AG08395 (cell line): ENCODE data around the gene NXT1.
A peak's percentile ranks its signal among the peaks of the same experiment; 100 is the strongest.
"Not testable (repeated sequence)": the region's sequence is repeated elsewhere in the genome, so short reads cannot be mapped to it uniquely, and the experiment has no call there.

Experiments used
- DNase-seq: peaks from one replicate; pipeline ENCODE4 v3.0.0; 2012; ENCODE audit warnings: mixed read lengths, low spot score

NXT1 gene

DNA sequence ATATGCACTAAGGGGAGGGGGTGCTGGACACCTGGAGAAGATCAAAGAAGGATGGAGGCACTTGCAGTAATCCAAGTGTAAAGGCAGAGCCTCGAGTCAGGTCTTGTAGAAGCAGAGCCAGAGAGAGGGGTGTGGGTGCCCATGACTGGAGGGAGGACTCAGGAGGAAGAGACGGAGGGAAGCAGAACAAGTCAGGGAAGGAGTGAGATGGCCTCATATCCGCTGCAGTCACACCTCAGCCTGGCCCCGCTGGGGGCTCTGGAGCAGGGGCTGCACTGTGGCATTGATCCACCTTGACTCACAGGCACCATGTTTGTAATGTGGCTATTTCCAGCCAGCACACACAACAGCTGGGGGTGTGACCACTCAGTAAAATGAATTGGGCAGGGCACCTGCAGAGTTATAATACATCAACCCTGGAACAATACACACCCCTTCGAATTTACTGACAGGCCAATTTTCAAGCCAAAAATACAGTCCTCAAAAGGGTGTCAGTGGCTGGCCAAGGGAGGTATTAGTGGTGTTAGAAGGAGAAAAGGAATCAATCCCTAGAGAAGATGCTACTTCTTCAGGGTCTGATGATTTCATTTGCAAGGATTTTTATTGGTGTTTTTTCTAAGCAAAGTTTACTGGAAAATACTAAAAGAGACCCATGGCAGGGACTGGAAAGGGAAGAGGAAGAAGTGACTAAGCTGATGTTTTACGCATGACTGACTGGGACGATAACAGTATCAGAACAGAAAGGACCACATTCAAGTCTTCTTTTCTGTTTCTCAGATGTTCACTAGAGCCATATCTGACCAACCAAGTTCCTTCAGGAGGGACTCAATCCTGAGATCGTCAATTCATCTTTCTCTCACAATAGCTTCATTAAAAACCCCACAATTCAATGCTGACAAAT lies 18.9 kb upstream of the NXT1 start:
- no peak for DNase-seq

DNA sequence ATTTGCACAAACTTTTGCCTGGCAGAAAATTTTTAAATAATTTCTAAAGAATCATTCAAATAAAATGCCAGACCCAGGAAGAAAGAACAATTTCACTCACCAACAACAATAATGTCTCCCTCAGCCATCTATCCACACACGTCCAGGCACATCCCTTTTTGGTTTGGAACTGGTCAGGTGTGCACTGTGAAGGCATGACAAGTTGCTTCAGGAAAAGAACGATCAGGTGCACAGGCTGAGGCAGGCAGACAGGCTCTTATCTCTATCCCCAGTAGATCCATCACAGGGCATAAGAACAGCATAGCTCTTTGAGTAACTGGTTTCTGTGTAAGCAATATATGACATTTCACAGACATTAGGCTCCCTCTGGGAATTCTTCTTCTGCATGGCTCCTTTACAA lies 18.1 kb upstream of the NXT1 start:
- DNase-seq: no peak

DNA sequence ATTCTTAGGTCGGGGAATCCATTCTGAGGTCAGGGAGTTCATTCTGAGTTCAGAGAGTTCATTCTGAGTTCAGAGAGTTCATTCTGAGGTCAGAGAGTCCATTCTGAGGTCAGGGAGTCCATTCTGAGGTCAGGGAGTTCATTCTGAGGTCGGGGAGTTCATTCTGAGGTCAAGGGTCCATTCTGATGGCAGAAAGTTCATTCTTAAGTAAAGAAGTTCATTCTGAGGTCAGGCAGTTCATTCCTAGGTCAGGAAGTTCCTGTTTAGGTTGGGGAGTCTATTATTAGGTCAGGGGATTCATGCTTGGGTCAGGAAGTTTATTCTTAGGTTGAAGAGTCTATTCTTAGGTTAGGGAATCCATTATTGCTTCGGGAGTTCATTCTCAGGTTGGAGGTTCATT lies 16.5 kb upstream of the NXT1 start:
- no peak for DNase-seq

DNA sequence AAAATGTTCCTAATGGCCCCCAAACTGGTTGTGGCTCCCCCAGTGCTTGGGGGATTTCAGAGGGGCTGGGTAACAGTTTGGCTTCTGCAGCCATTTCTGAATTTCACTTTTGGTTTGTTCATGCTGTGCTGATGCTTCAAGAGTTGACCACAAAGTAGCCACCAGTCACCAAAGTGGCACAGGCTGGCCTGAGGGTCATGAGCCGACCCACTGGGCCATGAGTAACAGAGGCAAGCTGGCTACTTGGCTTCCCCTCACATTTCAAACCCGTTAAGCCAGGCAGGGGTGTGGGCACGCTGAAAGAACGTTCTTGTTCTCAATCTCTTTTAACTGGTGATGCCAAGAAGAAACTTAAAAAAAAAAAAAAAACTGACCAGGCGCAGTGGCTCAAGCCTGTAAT lies 15.1 kb upstream of the NXT1 start:
- DNase-seq: no peak

DNA sequence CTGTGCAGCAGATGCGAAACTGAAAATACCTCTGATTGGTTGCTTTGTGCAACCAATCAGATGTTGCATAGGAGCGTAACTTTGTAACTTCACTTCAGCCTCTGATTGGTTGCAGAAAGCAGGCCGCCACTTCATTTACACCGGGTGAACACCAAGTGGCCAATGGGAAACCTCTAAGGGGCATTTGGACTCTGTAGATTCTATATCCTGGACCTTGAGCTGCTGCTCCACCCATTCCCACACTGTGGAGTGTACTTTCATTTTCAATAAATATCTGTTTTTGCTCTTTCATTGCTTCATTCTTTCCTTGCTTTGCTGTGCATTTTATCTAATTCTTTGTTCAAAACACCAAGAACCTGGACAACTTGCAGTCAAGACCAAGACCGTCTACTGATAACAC lies 14.1 kb upstream of the NXT1 start:
- DNase-seq: no peak

DNA sequence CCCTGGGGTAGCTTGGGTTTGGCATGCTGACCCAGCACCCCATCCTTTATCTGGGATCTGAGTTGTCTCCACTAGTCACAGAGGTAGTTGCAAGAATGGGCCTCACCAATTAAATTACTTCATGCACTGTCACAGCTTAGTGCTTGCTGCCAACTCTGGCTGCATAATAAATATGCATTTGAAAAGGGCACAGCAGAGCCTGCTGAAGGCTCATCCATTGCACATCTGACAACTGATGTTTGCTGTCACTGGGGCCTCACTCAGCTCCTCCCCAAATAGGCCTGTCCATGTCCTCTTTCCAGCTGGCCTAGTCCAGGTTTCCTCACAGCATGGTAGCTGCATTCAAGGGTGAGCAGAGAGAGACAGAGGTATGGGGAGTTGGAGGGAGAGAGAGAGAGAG lies 13.3 kb upstream of the NXT1 start:
- no peak for DNase-seq

DNA sequence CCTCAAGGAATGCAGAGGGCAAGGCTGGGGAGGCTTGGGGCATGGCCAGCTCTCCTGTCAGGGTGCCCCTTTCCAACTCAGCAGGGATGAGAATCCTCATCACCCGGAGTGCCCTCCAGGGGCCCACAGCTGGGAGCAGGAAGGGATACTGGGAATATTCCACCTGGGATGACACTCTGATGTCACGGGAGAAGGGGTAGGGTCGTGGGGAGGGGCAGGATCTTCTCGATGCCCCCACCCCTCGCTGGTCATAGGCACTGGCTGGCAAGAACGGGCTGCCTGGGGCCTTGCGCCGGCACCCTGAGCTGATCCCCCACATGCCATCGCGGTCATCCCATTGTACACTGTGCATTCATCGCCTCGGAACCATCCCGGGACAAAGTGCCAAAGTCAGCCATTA lies 10.6 kb upstream of the NXT1 start:
- DNase-seq: no peak

DNA sequence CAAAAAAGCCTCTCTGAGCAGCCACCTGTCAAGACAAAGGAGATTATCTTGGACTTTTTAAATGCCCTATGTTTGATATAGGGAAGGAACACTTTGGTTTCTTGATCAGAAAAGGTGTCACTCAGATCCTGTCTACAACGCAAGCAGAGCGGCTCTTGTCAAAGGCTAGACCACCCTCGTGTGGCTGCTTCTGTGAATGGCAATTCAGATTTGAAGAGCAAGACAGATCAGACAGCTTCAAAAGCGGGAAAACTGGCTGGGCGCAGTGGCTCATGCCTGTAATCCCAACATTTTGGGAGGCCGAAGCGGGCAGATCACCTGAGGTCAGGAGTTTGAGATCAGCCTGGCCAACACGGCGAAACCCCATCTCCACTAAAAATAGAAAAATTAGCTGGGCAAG lies 10.1 kb upstream of the NXT1 start:
- peak; percentile 75 for DNase-seq

DNA sequence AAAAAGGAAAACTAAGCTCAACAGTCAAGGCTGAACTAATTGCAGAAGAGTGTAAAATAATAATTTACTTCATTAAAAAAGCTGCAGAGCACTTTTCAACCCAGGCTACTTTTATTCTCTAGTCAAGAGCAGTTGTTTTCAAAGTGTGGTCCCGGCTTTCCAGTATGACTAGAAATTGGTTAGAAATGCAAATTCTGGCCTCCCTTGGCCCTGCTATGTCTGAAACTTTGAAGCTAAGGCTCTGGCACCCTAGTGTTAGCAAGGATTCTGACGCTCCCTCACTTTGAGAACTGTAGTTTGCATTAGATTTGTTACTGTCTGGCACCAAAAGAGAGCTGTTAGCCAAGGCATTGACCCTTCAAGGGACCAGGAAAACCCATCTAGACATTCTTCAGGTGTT lies 9.5 kb upstream of the NXT1 start:
- DNase-seq: no peak

DNA sequence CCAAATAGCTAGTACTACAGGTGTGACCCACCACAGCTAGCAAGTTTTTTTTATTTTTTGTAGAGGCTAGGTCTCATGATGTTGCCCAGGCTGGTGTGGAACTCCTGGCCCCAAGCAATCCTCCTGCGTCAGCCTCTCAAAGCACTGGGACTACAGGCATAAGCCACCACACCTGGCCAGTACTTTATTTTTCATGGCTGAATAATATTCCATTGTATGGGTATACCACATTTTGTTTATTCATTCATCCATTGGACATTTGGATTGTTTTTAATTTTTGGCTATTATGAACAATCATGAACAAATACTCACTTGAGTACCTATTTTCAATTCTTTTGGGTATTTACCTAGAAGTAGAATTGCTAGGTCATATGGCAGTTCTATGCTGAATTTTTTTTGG lies 7.0 kb upstream of the NXT1 start:
- DNase-seq: no peak

DNA sequence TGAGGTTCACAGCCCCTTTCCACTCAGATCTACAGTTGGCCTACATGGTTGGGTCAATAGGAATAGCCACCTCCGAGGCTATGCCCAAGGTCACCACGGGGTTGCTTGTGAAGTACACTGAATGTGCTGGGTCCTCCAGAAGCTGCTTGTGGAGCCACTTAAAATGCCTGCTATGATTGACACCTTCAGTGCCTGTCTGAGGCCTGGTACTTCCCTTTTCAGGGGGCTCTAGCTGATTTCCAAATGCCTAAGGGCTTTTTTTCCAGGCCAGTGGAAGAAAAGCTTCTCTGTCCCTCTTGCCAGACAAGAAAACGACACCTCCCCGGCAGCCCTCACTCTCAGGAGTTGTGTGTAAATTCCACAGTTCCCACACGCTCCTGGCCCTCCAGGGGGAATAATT lies 6.3 kb upstream of the NXT1 start:
- no peak for DNase-seq

DNA sequence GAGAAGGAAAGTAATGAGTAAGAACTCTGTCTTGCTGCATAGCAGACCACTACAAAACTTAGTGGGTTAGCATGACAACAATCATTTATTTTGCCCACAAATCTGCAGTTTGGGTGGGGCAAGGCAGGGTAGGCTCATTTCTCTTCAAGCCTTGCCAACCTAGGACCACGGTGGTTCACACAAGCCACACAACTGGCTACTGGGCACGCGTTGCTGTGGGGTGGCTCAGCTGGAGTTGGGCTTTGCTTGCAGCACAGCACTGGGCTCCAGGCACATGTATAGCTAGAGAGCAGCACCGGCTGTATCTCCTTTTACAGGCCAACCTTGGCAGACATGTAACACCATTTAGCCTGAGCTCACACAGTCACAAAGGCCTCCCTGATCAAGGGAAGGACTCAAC lies 4.6 kb upstream of the NXT1 start:
- DNase-seq: no peak

DNA sequence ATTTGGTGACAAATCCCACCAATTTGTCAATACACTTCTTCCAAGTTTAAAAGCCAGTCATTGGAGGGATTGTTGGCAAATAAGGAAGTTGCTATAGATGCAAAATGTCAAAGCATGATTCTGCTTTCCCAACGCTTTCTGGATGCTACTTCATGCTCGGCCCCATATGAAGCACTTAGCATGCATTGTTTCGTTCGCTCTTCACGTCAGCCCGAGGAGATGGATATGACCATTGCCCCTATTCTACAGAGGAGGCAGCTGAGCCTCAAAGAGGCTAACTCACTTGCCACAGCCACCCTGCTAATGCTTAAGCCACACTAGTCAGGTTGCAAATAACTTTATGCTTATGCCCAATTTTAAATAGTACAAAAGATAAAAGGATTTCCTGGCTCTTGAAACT lies 2.8 kb upstream of the NXT1 start:
- no peak for DNase-seq

DNA sequence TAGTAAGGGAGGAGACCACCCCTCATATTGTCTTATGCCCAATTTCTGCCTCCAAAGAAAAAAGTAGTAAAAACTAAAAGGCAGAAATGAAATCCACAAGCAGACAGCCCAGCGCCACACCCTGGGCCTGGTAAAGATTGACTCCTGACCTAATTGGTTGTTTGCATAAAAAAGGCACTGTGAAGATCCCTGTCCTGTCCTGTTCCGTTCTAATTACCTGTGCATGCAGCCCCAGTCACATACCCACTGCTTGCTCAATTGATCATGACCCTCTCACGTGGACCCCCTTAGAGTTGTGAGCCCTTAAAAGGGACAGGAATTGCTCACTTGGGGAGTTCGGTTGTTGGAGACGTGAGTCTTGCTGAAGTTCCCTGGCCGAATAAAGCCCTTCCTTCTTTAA lies 2.1 kb upstream of the NXT1 start:
- DNase-seq: not testable (repeated sequence)

DNA sequence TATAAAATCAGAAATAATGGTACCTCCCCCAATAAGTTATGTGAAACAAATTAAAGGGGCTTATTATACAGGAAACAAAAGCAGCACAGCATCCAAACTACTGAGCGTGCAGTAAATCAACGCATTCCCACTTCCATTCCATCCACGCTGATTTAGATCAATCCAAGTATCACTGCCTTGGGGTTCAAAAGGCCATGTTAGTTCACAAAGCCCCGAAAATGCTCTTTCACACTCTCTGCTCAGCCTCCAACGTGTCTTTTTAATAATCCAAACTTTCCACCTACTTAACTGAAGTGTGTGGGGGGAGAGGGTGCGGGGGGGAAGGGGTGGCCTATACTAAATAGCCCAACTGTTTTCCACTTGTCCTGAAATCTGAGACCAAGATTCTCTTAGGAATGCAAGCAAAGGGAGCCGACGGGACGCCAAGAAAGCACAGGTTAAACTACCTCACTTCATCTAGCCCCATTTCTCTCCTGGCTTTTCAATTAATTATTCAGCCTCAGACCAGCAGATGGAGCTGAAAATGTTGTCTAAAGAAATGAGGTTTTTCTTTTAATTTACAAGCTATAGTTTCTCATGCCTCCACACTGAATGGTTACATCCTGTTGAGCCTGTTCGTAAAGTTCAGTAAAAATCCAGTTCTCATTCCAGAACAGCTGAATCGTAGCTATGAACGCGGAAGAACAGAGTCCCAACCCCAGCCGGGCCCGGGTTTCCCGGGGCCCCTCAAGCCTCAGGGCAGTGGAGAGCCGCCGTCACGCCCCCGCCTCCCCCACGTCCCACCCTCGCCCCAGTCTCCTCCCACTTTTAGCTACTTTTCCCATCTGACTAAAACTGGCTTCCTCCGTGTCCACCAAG lies 1.0 kb upstream of the NXT1 start:
- DNase-seq: peak; percentile 87

DNA sequence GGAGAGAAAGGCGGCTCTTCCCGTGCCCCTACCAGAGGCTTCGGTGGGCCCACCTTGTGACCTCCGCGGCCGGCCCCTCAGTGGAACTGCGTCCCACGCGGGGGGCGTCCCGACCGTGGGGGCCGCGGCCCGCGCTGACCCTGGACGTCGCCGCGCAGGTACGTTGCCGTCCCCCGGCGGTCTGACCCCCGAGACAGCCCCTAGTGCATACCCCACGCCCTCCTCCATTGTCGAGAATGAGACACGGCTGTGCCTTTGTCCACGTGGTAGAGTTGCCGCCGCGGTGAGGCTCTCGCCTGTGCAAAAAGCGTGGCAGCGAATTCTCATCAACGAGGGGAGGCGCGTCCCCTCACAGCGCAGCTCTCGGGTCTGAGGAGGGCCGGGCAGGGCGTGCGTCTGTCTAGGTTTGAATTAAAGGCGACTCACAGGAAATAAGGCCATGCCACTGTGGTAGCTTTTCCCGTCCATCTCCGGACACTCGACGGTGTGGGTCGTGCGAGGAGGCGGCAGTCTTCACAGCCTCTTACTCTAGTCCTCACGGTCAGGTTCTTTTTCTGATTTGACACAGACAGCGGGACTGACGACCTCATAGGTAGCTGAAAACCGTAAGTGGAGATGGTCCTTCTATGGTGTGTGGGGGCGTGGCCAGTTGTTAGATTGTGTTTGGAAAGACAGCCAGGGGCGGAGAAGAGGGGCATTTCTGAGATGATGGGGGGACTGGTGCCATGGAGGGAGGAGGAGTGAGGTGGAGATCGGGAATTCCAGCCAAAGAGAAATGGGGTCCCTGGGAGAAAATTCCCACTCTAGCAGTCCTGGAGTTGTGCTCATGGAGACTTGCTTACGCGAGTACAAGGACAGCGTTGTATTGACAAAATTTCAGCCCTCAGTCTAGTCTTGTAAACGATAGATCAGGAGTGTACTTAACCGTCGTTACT lies 580 bp downstream of the NXT1 start:
- peak; percentile 18 for DNase-seq

DNA sequence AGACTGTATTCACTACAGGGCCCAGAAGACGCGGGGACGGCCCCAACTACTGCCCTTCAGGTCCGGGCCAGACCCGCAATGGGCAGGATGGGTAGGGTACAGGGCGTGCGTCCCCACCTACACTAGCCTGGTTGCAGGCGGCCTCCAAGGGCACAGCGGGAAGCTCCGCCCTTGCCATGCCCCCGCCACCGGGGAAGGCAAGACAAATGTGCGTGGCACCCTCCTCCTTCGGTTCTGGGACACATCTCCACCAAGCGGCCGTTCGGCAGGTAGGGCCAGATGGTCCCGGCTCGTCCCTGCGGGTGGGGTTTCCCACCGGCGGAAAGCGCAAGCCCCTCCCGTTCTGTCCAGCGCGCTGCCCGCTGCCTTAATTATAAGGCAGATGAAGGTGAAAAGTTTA lies 5.6 kb downstream of the NXT1 start:
- DNase-seq: no peak

DNA sequence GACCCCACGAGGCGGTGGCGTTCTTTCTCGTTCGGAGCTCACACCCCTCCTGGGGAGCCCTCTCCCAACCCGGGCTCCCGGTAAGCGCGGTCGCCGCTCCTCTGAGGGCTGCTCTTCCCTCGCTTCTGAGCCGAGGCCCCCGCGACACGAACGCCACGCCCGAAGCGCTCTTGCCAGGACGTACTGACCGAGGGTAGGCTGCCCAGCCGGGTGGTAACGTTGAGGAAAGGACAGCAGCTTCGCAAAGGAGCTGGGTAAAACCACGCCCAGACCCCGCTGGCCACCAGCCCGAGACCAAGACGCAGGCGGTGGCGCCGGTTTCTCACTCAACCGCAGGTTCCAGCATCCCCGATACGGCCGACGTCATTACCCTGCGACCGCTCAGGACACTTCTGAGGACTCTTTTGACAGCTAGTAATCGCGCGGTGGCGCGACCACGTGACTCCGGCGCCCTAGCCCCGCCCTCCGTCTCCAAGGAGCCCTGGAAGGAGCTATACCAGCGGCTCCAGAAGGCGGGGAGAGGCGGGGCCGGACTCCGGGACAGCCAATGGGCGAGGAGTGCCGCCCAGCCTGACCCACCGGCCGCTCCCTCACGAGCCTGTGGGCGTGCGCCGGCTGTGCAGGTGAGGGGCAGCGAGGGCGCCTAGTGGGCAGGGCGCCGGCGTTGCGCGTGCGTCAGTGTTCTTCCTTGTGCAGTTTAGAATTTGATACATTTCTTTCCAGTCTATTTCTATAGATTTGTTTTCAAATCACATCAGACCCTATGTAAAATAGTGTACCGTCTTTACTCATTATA lies 7.4 kb downstream of the NXT1 start:
- peak; percentile 93 for DNase-seq

DNA sequence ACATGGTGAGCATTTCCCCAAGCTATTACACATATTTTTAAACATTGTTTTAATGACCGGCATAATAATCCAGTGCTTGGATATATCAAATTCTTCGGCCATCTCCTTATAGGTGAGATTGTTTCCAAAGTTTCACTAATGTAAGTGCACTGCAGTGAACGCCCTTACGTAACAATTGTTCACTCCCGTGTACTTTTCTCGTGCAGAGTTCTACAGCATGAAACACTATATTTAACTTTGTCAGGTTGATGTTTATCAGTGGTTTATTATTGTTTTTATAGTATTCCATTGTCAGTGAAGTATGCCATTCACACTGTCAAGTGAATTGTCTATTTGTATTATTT lies 7.9 kb downstream of the NXT1 start:
- no peak for DNase-seq

DNA sequence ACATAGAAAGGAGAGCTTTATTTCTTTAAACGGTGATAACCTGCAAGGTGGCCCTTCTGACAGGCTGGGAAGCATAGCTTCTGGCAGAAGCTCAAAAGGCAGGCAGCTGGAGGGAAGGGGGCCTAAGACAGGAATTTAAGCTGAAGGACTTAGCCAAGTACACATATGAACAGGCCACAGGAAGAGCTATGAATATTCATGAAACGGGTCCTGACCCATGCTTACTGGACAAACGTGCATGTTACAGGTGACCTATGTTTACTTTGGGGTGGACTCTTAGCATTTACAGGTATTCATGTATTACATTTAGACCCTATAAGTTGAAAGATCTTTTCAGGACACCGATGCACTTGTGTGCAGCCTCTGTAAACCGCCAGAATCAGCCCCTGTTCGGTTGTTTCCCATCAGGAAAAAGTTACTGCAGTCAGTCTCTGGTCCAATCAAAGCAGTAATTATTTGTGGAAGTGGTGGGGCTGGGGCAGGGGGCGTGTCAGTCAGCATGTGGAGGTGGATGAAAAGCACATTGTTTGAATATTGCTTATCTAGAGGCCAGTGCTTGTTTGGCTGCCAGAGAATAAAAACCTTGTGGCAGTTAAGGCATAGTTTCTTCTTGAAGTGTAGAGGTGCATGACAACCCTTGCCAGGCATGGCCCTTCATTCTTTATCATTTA lies 8.5 kb downstream of the NXT1 start:
- DNase-seq: no peak

DNA sequence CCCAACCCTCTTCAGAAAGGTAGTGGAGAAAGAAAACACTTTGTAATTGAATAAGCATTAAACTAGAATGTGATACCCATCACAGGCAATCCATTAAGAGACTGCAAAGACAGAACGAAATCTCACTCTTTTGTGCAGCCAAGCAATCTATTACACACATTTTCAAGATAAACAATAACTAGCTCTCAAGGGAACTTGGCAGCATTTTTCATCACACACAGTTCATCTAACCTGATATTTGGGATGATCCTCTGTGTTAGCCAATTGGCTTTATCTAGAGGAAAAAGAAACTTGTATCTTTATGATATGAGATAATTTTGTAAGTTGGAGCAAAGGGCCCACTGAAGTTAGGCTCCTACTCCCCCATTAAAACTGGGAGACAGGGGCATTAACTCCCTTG lies 9.9 kb downstream of the NXT1 start:
- DNase-seq: no peak
